HL-60 (cell line): ENCODE measurements around the gene NOX5.

Experiments used
- GABPA ChIP-seq: IDR thresholded peaks from 2 replicates; pipeline ENCODE4 v1.6.1; 2012; ENCODE audit warnings: low read depth
- POLR2AphosphoS5 ChIP-seq: IDR thresholded peaks from 2 replicates; pipeline ENCODE4 v1.6.1; 2012; ENCODE audit warnings: low read depth
- TF ChIP-seq, protein P1 (sequence below): IDR thresholded peaks from 2 replicates; pipeline ENCODE4 v1.6.1; 2012; ENCODE audit warnings: low read depth; ENCODE audit not compliant: insufficient replicate concordance
- TF ChIP-seq, protein P2 (sequence below): IDR thresholded peaks from one replicate; pipeline ENCODE4 v1.5.1; 2011; ENCODE audit warnings: low read length, control low read depth, inconsistent platforms; ENCODE audit not compliant: insufficient read depth

DNA sequence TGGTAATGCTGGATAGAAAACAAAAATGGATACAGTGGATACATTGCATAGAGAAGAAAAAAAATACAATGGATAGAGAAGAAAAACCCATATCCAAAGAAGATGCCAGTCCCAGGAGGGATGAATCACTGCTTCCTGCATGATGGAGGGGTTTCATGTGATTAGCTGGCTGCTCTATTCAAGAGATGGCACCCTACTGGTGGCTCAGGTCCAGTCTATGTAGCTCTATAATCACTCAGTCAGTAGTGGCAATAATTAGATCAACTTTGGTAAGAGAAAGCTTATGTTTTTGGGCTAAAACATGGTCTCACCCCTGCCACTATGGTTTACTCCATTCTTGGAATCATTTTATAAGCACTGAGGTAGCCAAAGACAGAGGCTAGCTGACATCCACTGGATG lies 33.7 kb upstream of the NOX5 start:
- TF ChIP-seq, protein P1, sequence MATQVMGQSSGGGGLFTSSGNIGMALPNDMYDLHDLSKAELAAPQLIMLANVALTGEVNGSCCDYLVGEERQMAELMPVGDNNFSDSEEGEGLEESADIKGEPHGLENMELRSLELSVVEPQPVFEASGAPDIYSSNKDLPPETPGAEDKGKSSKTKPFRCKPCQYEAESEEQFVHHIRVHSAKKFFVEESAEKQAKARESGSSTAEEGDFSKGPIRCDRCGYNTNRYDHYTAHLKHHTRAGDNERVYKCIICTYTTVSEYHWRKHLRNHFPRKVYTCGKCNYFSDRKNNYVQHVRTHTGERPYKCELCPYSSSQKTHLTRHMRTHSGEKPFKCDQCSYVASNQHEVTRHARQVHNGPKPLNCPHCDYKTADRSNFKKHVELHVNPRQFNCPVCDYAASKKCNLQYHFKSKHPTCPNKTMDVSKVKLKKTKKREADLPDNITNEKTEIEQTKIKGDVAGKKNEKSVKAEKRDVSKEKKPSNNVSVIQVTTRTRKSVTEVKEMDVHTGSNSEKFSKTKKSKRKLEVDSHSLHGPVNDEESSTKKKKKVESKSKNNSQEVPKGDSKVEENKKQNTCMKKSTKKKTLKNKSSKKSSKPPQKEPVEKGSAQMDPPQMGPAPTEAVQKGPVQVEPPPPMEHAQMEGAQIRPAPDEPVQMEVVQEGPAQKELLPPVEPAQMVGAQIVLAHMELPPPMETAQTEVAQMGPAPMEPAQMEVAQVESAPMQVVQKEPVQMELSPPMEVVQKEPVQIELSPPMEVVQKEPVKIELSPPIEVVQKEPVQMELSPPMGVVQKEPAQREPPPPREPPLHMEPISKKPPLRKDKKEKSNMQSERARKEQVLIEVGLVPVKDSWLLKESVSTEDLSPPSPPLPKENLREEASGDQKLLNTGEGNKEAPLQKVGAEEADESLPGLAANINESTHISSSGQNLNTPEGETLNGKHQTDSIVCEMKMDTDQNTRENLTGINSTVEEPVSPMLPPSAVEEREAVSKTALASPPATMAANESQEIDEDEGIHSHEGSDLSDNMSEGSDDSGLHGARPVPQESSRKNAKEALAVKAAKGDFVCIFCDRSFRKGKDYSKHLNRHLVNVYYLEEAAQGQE: no peak
- TF ChIP-seq, protein P2, sequence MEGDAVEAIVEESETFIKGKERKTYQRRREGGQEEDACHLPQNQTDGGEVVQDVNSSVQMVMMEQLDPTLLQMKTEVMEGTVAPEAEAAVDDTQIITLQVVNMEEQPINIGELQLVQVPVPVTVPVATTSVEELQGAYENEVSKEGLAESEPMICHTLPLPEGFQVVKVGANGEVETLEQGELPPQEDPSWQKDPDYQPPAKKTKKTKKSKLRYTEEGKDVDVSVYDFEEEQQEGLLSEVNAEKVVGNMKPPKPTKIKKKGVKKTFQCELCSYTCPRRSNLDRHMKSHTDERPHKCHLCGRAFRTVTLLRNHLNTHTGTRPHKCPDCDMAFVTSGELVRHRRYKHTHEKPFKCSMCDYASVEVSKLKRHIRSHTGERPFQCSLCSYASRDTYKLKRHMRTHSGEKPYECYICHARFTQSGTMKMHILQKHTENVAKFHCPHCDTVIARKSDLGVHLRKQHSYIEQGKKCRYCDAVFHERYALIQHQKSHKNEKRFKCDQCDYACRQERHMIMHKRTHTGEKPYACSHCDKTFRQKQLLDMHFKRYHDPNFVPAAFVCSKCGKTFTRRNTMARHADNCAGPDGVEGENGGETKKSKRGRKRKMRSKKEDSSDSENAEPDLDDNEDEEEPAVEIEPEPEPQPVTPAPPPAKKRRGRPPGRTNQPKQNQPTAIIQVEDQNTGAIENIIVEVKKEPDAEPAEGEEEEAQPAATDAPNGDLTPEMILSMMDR: no peak
- TF ChIP-seq POLR2AphosphoS5: no peak
- no peak for TF ChIP-seq GABPA
